Right cardiac atrium (tissue), 5 donors: ENCODE results near the gene SMG6. TPM values are rescaled to one million over a fixed set of nuclear protein-coding genes. Genes with fewer than 3 reads are reported as not detected.

ENCODE experiments used
- ATAC-seq, 2 donors: fragments of 200-7000 bp; cut with Tn5 transposase; one replicate each; pipeline versions ENCODE4 v1.8.0 to v1.9.1; 2020; ENCODE audit warnings: moderate library complexity in 2 of 2, mild to moderate bottlenecking in 1 of 2
- DNase-seq, 3 donors: peaks; one replicate each; pipeline ENCODE4 v3.0.0-alpha.2; 2020
- H3K27ac ChIP-seq: one replicate; pipeline ENCODE4 v1.5.1; 2013; ENCODE audit warnings: mild to moderate bottlenecking, low read length, control low read depth, moderate library complexity
- H3K27me3 ChIP-seq: one replicate; pipeline ENCODE4 v1.6.1; 2013; ENCODE audit not compliant: control insufficient read depth, insufficient read depth
- H3K4me1 ChIP-seq: one replicate; pipeline ENCODE4 v1.6.1; 2013; ENCODE audit warnings: low read length; ENCODE audit not compliant: control insufficient read depth, insufficient read depth
- H3K4me3 ChIP-seq: one replicate; pipeline ENCODE4 v1.5.1; 2013; ENCODE audit warnings: low read length, control low read depth
- H3K9me3 ChIP-seq: one replicate; pipeline ENCODE4 v1.6.1; 2013; ENCODE audit warnings: low read length; ENCODE audit not compliant: control insufficient read depth
- WGBS: extraction: QIAGEN DNeasy Blood & Tissue Kit; methylation state at CpG from one replicate; pipeline ENCODE4 v1.1.7; 2013; 5-methylcytosine and 5-hydroxymethylcytosine counted together
- intact Hi-C, 4 donors: fragments of 100-400 bp; cut with DNase I; formaldehyde crosslinking; loops; one replicate each; pipeline versions ENCODE4 v1.11.0 to v1.14.0; 2022 to 2023
- polyA plus RNA-seq: library from polyadenylated mRNA; stranded (reverse); fragments of 200-250 nt; gene quantifications from one replicate; pipeline ENCODE4 v1.2.3, GENCODE V29; 2013
- total RNA-seq, 4 donors: library from RNA; stranded (reverse); fragmentation: NEBNext Ultra II Directional; extraction: Animal tissue kit (Norgen Biotek cat#: 25700); gene quantifications; one replicate each; pipeline ENCODE4 v1.2.1, GENCODE V29; 2021
- donor health status: healthy with polysubstance abuse.
- donor health status: DM: no; HTN: yes; CAD: no.
- donor health status: DM: no; HTN: no; CAD: no.
- donor health status: DM: no; HTN: yes; CAD: no; lungs with severe emphysema.
- donor health status: DM: yes; HTN: yes; CAD: no.

The SMG6 gene
- total and polyA plus RNA-seq, 5 donors: 18.7 to 36.0 (median 27.6) TPM

DNA sequence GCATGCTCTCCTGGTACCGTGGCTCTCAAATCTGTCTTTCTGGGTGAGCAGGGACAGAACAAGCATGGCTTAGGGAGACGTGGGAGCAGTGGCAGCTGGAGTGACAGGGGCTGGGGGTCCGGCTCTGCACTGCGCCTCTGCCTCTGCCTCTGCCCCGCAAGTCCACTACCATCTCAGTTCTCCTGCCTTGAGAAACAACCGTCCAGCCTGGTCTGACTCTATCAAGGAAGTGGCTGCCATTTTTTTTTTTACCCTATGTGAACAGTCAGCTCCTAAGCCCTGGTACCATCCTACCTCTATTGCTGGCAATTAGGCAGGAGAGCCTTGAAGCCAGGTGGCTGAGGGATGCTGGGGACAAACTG, 232.6 kb downstream of the SMG6 start:
- Histone ChIP-seq H3K4me1 (peaks cover 23% of the 10 kb centered on the region), H3K4me3 (no peak overlapping the region), H3K27me3 (no peaks in the 10 kb centered on the region), H3K9me3 (no peaks in the 10 kb centered on the region), H3K27ac (peak overlapping the region; percentile 85)
- no peak for ATAC-seq
- intact Hi-C loops: no loop called here
- 84% methylated on average over 6 of the region's 6 CpGs for WGBS
- peak in 2 of 3 donors; percentile 0 to 7 for DNase-seq

DNA sequence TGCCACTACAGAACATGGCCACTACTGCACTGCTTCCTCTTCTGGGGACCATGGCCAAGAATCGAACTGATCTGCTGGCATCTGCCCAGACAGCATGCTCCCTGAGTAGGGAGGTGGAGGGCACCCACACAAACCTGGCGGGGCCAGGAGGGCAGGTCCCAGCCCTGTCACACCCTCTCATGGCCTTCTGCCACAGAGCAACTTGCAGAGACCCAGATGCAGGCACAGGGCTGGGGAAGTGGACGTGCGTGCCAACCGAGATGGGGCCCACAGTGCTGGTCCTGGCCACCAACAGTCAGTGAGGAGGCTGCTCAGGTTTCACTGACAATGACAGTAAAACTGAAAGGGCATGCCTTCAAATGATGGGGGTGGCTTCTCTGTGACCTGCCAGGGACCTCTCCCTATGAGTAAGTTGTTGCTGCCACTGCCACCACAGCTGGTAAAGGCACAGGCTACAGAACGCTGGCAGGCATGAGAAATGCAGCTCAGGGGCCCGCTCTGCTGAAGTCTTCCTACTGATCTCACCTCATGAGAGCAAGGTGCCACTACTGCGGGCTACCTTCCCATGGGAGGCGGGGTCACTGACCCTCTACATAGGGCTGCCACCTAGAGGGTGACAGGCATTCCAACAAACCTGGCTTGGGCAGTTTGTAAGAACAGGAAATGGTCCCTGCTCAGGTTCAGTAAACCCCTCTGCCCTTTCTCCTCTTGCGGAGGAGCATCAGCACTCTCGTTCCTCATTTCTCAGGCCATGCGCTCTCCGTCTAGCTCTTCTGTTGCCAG, 233.2 kb downstream of the SMG6 start:
- DNase-seq: peak; percentile 22 to 66 (median 52)
- 83% methylated on average over 13 of the region's 13 CpGs for WGBS
- intact Hi-C loops: no loop called here

DNA sequence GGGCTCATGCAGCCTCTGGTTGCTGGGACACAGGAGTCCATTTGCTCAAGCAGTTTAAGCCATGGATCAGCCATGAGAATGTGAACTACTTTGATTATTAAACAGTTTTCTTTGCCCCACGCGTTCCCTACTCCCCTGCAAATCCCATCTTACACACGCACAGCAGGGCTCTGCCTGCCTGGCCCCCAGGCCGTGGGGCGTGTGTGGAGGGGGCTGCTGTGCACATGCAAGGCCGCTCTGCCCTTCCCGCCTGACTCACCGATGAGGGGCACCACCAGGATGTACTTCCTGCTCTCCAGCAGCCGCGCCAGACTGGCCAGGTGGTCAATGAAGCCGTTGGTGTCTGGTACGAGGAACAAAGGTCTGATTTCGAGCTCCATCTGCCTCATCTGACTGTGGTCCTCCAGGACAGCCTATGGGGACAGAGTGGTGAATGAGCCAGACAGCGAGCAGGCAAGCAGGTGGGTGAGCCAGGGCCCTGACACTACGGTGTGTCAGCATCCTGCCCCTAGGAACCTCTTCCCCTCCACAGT, 235.0 kb downstream of the SMG6 start:
- Histone ChIP-seq H3K9me3 (no peaks in the 10 kb centered on the region), H3K27ac (peak overlapping the region; percentile 83), H3K4me1 (peaks cover 15% of the 10 kb centered on the region), H3K4me3 (no peak overlapping the region), H3K27me3 (no peaks in the 10 kb centered on the region)
- ATAC-seq (no peak), DNase-seq (peak; percentile 28 to 60 (median 53))
- intact Hi-C loops: loop anchor here in 1 of 4 donors (10.0 kb wide), 1 partner anchor 56 kb away; no protein-coding TSS in a partner anchor
- 70% methylated on average over 15 of the region's 15 CpGs for WGBS

More for the DNA sequence above, 233.2 kb downstream of the SMG6 start:
- Histone ChIP-seq H3K9me3 (no peaks in the 10 kb centered on the region), H3K4me1 (peaks cover 18% of the 10 kb centered on the region), H3K27me3 (no peaks in the 10 kb centered on the region), H3K4me3 (no peak overlapping the region), H3K27ac (peak overlapping the region; percentile 85)
- no peak for ATAC-seq

DNA sequence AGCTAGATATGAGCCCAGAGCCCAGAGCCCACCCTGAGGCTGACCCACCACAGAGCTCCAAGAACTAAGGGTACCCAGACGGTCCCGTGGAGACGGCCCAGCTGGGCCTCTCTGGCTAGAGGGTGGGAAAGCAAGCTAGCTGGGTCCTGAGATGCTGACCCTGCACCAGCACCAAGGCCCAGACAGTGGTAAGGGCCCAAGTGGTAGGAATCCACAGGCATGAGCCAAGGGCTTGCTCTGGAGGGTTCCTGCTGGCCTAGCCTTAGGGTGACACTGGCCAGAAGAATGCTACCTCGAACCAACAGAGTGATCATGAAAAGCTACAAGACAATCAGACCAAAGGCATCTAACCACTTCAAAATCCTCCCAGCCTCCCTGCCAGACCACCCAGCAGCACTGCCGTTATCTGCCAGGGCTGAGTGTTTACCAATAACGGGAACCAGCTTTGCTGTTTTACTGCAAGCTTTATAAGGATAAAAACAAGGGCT, 235.5 kb downstream of the SMG6 start:
- H3K9me3 ChIP-seq: no peaks in the 10 kb centered on the region
- ATAC-seq (no peak), DNase-seq (peak in 1 of 3 donors; percentile 57)
- H3K4me3 ChIP-seq: no peak overlapping the region
- intact Hi-C loops: loop anchor here in 1 of 4 donors (10.0 kb wide), 1 partner anchor 57 kb away; no protein-coding TSS in a partner anchor
- peak overlapping the region; percentile 83 for H3K27ac ChIP-seq
- WGBS: 56% methylated on average over 6 of the region's 6 CpGs
- H3K27me3 ChIP-seq: no peaks in the 10 kb centered on the region
- peaks cover 15% of the 10 kb centered on the region for H3K4me1 ChIP-seq

DNA sequence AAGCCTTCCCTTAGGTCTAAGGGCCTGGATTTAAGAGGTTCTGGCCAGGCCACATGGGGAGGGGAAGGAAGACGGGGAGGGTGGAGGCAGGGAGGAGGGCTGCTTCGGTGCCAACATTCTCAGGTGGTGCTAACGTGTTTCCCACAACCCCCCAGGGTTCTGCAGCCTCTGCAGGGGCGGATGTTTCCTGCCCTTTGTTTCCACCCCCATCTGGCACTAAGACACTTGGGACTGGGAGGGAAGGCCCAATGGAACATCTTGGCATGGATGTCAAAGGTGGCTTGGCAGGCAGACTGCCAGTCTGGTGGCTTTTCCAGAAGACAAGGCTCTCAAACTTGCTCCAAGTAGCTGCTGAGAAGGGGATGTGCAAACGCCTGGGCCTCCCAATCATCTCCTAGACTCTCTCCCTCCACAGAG, 236.0 kb downstream of the SMG6 start:
- no peak overlapping the region for H3K4me3 ChIP-seq
- H3K27me3 ChIP-seq: no peaks in the 10 kb centered on the region
- DNase-seq (peak; percentile 50 to 78 (median 71)), ATAC-seq (peak in 1 of 2 donors; percentile 31)
- H3K4me1 ChIP-seq: peaks cover 17% of the 10 kb centered on the region
- H3K27ac ChIP-seq: peak overlapping the region; percentile 83
- H3K9me3 ChIP-seq: no peaks in the 10 kb centered on the region
- 37% methylated on average over 5 of the region's 5 CpGs for WGBS
- intact Hi-C loops: loop anchor here in 1 of 4 donors (10.0 kb wide), 1 partner anchor 57 kb away; no protein-coding TSS in a partner anchor

DNA sequence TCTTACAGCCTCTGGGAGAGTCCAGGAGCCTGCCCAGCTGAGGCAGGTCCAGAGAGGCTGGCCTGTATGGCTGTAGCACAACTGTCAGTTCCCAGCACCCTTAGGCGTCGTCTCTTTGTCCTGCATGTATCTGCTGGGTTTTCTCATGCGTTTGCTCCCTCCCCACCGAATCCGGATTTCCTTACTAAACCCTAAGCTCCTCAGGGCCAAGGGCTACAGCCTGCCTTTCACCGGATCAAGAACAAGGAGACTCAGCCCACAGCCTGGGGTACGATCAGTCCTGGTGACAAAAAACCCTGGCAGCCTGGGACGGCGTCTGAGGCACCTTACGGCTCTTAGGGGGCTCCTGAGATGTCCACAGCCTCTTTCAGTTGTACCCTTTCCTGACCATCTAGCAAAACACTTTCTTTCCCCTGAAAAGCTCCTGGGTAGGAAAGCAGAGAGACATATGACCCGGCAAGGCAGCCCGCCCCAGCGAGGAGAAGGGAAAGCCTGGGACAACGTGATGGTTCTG, 236.5 kb downstream of the SMG6 start:
- Histone ChIP-seq H3K27me3 (no peaks in the 10 kb centered on the region), H3K4me3 (no peak overlapping the region), H3K27ac (peak overlapping the region; percentile 83), H3K4me1 (peaks cover 17% of the 10 kb centered on the region), H3K9me3 (no peaks in the 10 kb centered on the region)
- DNase-seq (peak in 2 of 3 donors; percentile 44 to 55), ATAC-seq (peak in 1 of 2 donors; percentile 9)
- 46% methylated on average over 14 of the region's 14 CpGs for WGBS
- intact Hi-C loops: loop anchor here in 1 of 4 donors (10.0 kb wide), 1 partner anchor 58 kb away; no protein-coding TSS in a partner anchor

DNA sequence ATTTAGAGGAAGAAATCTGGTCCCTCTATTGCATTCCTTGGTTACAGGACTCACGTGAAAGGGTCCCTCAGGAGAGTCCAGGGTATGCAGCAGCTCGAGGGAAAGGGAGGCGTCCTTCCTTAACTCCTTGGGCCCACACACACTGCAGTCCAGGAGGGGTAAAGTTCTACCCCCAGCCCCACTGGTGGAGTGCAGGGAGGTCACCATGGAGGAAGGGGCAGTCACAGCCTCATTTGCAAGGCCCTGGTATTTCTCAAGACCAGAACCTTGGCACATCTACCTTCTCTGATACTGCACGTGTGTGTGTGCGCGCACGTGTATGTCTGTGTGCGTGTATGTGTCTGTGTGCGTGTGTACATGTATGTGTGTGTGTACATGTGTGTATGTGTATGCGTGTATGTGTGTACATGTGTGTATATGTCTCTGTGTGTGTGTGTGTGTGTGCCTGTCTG, 237.6 kb downstream of the SMG6 start:
- DNase-seq (peak in 1 of 3 donors; percentile 45), ATAC-seq (no peak)
- WGBS: 68% methylated on average over 10 of the region's 10 CpGs
- Histone ChIP-seq H3K27me3 (no peaks in the 10 kb centered on the region), H3K9me3 (no peaks in the 10 kb centered on the region), H3K4me3 (no peak overlapping the region), H3K27ac (peak overlapping the region; percentile 83), H3K4me1 (peaks cover 15% of the 10 kb centered on the region)
- intact Hi-C loops: loop anchor here in 1 of 4 donors (10.0 kb wide), 1 partner anchor 59 kb away; no protein-coding TSS in a partner anchor

DNA sequence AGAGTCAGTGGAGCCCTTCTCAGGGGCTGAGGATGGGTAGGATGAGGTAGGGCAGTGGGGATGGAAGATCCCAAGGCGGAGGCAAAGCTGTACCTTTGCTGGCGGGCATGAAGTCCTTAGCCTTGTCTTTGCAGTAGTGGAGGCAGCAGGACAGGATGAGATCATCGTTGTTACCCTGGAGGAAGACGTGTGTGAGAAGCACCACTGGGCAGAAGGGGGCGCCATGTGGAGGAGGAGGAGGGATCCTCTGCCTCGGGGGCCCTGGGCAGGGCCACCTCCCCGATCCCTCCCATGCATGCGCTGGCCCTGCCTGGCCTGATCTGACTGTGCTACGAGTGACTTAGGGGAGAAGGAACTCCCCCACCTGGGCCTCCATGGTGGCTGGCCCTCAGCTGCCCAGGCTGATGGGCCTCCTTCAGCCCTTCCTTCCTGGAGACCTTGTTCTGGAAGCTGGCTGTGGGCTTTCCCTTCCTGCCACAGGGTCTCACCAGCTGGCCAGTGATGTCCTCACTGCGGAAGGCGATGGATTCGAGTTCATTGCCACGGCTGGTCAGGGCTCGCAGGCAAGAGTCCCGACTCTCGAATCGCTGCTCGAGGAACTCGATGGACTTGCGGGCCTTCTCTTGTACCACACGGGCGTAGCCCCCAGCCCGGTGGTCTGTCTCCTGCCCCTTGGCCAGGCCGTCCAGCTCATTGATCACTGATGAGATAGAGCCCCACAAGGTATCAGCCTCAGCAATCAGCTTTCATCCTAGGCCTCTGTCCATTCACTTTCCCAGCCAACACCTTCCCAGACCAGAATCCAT, 238.4 kb downstream of the SMG6 start:
- intact Hi-C loops: loop anchor here in 2 of 4 donors (5.0 to 10.0 kb wide), 2 partner anchors 60 to 112 kb away; no protein-coding TSS in a partner anchor
- 77% methylated on average over 24 of the region's 24 CpGs for WGBS
- Histone ChIP-seq H3K4me1 (peaks cover 13% of the 10 kb centered on the region), H3K27ac (peak overlapping the region; percentile 68), H3K9me3 (no peaks in the 10 kb centered on the region), H3K27me3 (no peaks in the 10 kb centered on the region), H3K4me3 (no peak overlapping the region)
- DNase-seq: peak; percentile 76 to 87 (median 84)
- ATAC-seq: peak in 1 of 2 donors; percentile 3

DNA sequence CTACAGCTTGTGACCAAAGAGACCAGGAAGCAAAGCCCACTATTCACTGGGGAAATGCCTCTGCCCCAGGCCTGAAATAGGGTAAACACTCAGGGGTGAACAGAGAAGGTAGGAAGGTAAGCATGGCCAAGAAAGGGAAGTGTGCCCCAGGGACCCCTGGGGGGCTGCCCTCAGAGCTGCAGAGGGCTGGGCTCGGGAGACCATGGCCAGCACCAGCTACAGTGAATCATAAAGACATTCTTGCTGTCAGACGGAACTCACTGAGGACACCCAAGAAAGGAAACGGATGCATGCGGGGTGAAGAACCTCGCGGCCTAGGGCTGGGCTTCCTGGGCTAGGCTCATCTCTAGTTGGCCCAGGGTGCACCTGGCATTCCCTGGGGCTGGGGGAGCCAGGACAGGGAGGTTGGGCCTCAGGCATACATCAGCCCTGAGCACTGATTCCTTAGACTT, 239.0 kb downstream of the SMG6 start:
- Histone ChIP-seq H3K4me1 (peaks cover 13% of the 10 kb centered on the region), H3K4me3 (no peak overlapping the region), H3K9me3 (no peaks in the 10 kb centered on the region), H3K27ac (peak overlapping the region; percentile 68), H3K27me3 (no peaks in the 10 kb centered on the region)
- WGBS: 57% methylated on average over 6 of the region's 6 CpGs
- peak in 2 of 3 donors; percentile 52 to 60 for DNase-seq
- no peak for ATAC-seq
- intact Hi-C loops: loop anchor here in 2 of 4 donors (5.0 to 10.0 kb wide), 2 partner anchors 60 to 113 kb away; no protein-coding TSS in a partner anchor

DNA sequence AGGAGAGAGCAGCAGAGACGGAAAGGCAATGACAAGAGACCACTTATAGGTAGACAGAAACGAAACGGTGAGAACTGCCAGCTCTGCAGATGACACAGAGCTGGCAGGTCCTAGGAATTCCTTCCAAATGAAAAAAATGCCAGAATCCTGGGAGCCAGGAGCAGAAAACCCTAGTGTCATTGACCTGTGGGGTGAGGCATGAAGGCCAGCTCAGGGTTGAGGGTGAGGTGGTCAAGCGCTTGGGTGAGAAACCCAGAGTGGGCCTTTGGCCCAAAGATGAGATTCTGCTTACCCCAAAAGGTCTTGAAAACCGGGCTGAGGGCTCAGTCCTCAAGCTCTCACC, 239.5 kb downstream of the SMG6 start:
- Histone ChIP-seq H3K4me3 (no peak overlapping the region), H3K9me3 (no peaks in the 10 kb centered on the region), H3K27me3 (no peaks in the 10 kb centered on the region), H3K4me1 (peaks cover 13% of the 10 kb centered on the region), H3K27ac (peak overlapping the region; percentile 68)
- DNase-seq: peak in 2 of 3 donors; percentile 4 to 47
- ATAC-seq: no peak
- intact Hi-C loops: loop anchor here in 2 of 4 donors (5.0 to 10.0 kb wide), 2 partner anchors 61 to 113 kb away; no protein-coding TSS in a partner anchor
- 57% methylated on average over 5 of the region's 5 CpGs for WGBS
